HS-5 (cell line): Measurements from ENCODE around the gene SLC17A4.

ENCODE experiments used
- DNase-seq: peaks from one replicate; pipeline ENCODE4 v3.0.0-alpha.2; 2012; ENCODE audit warnings: low read depth

Gene SLC17A4

GRCh38 chr6:25821341-25821740, 66.8 kb downstream of the SLC17A4 start:
- DNase-seq, result no peak

GRCh38 chr6:25829375-25829774, 74.8 kb downstream of the SLC17A4 start:
- DNase-seq, result no peak

- DNase-seq, result no peak
Observed at GRCh38 chr6:25830458-25830857, 75.9 kb downstream of the SLC17A4 start.
